ENCODE data around the gene DHTKD1. TPM values are rescaled to one million over a fixed set of nuclear protein-coding genes. Genes with fewer than 3 reads are reported as not detected.
A peak's percentile ranks its signal among the peaks of the same experiment; 100 is the strongest.
"Not testable (repeated sequence)": the region's sequence is repeated elsewhere in the genome, so short reads cannot be mapped to it uniquely, and the experiment has no call there.

DHTKD1 gene
- total and polyA plus RNA-seq, 10 of the 15 experiments (the other 5 are each of a cell fraction or from before 2014, with no cell fraction given), result 11.3 to 35.0 (median 26.9) TPM

GRCh38 chr10:12171512-12171911 lies 102.8 kb downstream of the DHTKD1 start:
- H3K4me1 ChIP-seq (ENCODE audit: control insufficient read depth, insufficient read depth, low read length); H2AFZ ChIP-seq (ENCODE audit: control insufficient read depth, low read depth, low read length); DNase-seq (ENCODE audit: low read depth, low spot score); ATAC-seq; H3K27ac ChIP-seq (ENCODE audit: control insufficient read depth, insufficient read depth); H3K27me3 ChIP-seq (replicated peaks in 1 of 2; ENCODE audit: control insufficient read depth in 2 of 2, insufficient read depth in 2 of 2, low read length in 1 of 2); H3K4me3 ChIP-seq; FAIRE-seq; RAD21 ChIA-PET (ENCODE audit: unreplicated experiment); CTCF ChIA-PET; H3K4me2 ChIP-seq (ENCODE audit: control insufficient read depth, insufficient read depth); H3K79me2 ChIP-seq (ENCODE audit: control insufficient read depth, insufficient read depth, low read length); H3K9me3 ChIP-seq (replicated peaks; ENCODE audit: control insufficient read depth, insufficient read depth, low read length); intact Hi-C loops (cut with micrococcal nuclease; ENCODE audit: unreplicated experiment); BruUV-seq (replicated peaks); in situ Hi-C loops (cut with MboI); H4K20me1 ChIP-seq (ENCODE audit: control insufficient read depth, insufficient read depth); H3K9ac ChIP-seq (ENCODE audit: control insufficient read depth, insufficient read depth, low read length): not testable (repeated sequence)
- SMC1A ChIA-PET (ENCODE audit: uncharacterized antibody, unreplicated experiment), result interaction anchor here (1.6 kb wide), 1 partner anchor 9 kb away, joined by 3 read pairs; no protein-coding TSS in a partner anchor
- H3K36me3 ChIP-seq (ENCODE audit: control insufficient read depth in 2 of 2, insufficient read depth in 2 of 2, low read length in 1 of 2), result peaks cover 9 to 30% of the 10 kb centered on the region in 2 experiments
- WGBS (ENCODE audit: insufficient coverage, insufficient replicate concordance, low lambda C conversion rate, missing lambda C conversion rate), result 90% methylated on average over 6 of the region's 6 CpGs
- POLR2A ChIA-PET, result interaction anchor here (0.6 kb wide), 1 partner anchor 58 kb away, joined by 3 read pairs; no protein-coding TSS in a partner anchor

MicroRNAs encoded within 50 kb of the gene (microRNA counts, 767-probe panel; counts per million panel counts)
- 1,705 counts per million, percentile 66 among the panel's probes with 10 or more counts for microRNA hsa-miR-548ak

Small RNA genes within 50 kb of the gene (microRNA-seq; reads per million reads assigned to microRNA genes)
- not detected for gene MIR548AK

Small RNA genes within 50 kb of the gene (small RNA-seq; reads per million reads assigned to genes)
- gene MIR548AK, result not detected
- not detected for gene RNU6-88P

Other genes starting within 250 kb of the DHTKD1 start
- 0.16 TPM in 1 of 2 replicates, not detected in the other for gene PROSER2, start 245.6 kb upstream of the DHTKD1 start, total RNA-seq (2014; rRNA removed)
- 0.04 TPM in 1 of 2 replicates, not detected in the other for gene PROSER2, start 245.6 kb upstream of the DHTKD1 start, total RNA-seq (2014; rRNA removed; fragmentation: Illumina TruSeq; extraction: Trizol)
- gene PROSER2, start 245.6 kb upstream of the DHTKD1 start, total RNA-seq (2021), result 0.10 and 0.27 TPM in 2 replicates
- gene PROSER2, start 245.6 kb upstream of the DHTKD1 start, polyA plus RNA-seq (2011; rRNA removed), result 0.04 TPM in 1 of 2 replicates, not detected in the other
- gene PROSER2, start 245.6 kb upstream of the DHTKD1 start, polyA plus RNA-seq (2014; fragmentation: Illumina TruSeq; extraction: Trizol), result 0.25 TPM in 1 of 2 replicates, not detected in the other
- not detected for gene PROSER2, start 245.6 kb upstream of the DHTKD1 start, polyA plus RNA-seq (2014; fragmentation: Nextera tagmentation; extraction: Ambion mirVana)
- 0.27 TPM in 1 of 2 replicates, not detected in the other for gene PROSER2, start 245.6 kb upstream of the DHTKD1 start, polyA plus RNA-seq (2014; rRNA removed)
- gene PROSER2, start 245.6 kb upstream of the DHTKD1 start, polyA plus RNA-seq (2016; fragmentation: Nextera tagmentation; extraction: Ambion mirVana), result not detected
- 21.0 and 25.0 TPM in 2 replicates for gene UPF2, start 26.1 kb upstream of the DHTKD1 start, total RNA-seq (2014; rRNA removed)
- gene UPF2, start 26.1 kb upstream of the DHTKD1 start, total RNA-seq (2014; rRNA removed; fragmentation: Illumina TruSeq; extraction: Trizol), result 42.6 and 44.2 TPM in 2 replicates
- 27.6 and 30.6 TPM in 2 replicates for gene UPF2, start 26.1 kb upstream of the DHTKD1 start, total RNA-seq (2021)
- 24.3 and 37.9 TPM in 2 replicates for gene UPF2, start 26.1 kb upstream of the DHTKD1 start, polyA plus RNA-seq (2011; rRNA removed)
- 44.4 and 57.4 TPM in 2 replicates for gene UPF2, start 26.1 kb upstream of the DHTKD1 start, polyA plus RNA-seq (2014; fragmentation: Illumina TruSeq; extraction: Trizol)
- 10 to 100 TPM; 21.2 to 22.2 TPM for gene UPF2, start 26.1 kb upstream of the DHTKD1 start, polyA plus RNA-seq (2014; fragmentation: Nextera tagmentation; extraction: Ambion mirVana)
- gene UPF2, start 26.1 kb upstream of the DHTKD1 start, polyA plus RNA-seq (2014; rRNA removed), result 19.6 and 24.0 TPM in 2 replicates
- gene UPF2, start 26.1 kb upstream of the DHTKD1 start, polyA plus RNA-seq (2016; fragmentation: Nextera tagmentation; extraction: Ambion mirVana), result 10 to 100 TPM; 34.2 to 34.6 TPM
- 5.9 and 9.4 TPM in 2 replicates for gene SEC61A2, start 60.7 kb downstream of the DHTKD1 start, total RNA-seq (2014; rRNA removed)
- gene SEC61A2, start 60.7 kb downstream of the DHTKD1 start, total RNA-seq (2014; rRNA removed; fragmentation: Illumina TruSeq; extraction: Trizol), result 7.2 and 7.4 TPM in 2 replicates
- 8.3 and 9.5 TPM in 2 replicates for gene SEC61A2, start 60.7 kb downstream of the DHTKD1 start, total RNA-seq (2021)
- gene SEC61A2, start 60.7 kb downstream of the DHTKD1 start, polyA plus RNA-seq (2011; rRNA removed), result 36.2 and 38.8 TPM in 2 replicates
- 9.9 and 14.9 TPM in 2 replicates for gene SEC61A2, start 60.7 kb downstream of the DHTKD1 start, polyA plus RNA-seq (2014; fragmentation: Illumina TruSeq; extraction: Trizol)
- gene SEC61A2, start 60.7 kb downstream of the DHTKD1 start, polyA plus RNA-seq (2014; fragmentation: Nextera tagmentation; extraction: Ambion mirVana), result 1 to 10 TPM; 3.0 to 3.7 TPM
- gene SEC61A2, start 60.7 kb downstream of the DHTKD1 start, polyA plus RNA-seq (2014; rRNA removed), result 11.5 and 13.5 TPM in 2 replicates
- 1 to 10 TPM; 8.5 to 8.7 TPM for gene SEC61A2, start 60.7 kb downstream of the DHTKD1 start, polyA plus RNA-seq (2016; fragmentation: Nextera tagmentation; extraction: Ambion mirVana)
- gene NUDT5, start 126.9 kb downstream of the DHTKD1 start, total RNA-seq (2014; rRNA removed), result 74.1 and 83.2 TPM in 2 replicates
- gene NUDT5, start 126.9 kb downstream of the DHTKD1 start, total RNA-seq (2014; rRNA removed; fragmentation: Illumina TruSeq; extraction: Trizol), result 149 and 162 TPM in 2 replicates
- 90.1 and 91.2 TPM in 2 replicates for gene NUDT5, start 126.9 kb downstream of the DHTKD1 start, total RNA-seq (2021)
- gene NUDT5, start 126.9 kb downstream of the DHTKD1 start, polyA plus RNA-seq (2011; rRNA removed), result 144 and 148 TPM in 2 replicates
- 113 and 166 TPM in 2 replicates for gene NUDT5, start 126.9 kb downstream of the DHTKD1 start, polyA plus RNA-seq (2014; fragmentation: Illumina TruSeq; extraction: Trizol)
- 100 to 1,000 TPM; 293 to 345 TPM for gene NUDT5, start 126.9 kb downstream of the DHTKD1 start, polyA plus RNA-seq (2014; fragmentation: Nextera tagmentation; extraction: Ambion mirVana)
- 84.8 and 90.4 TPM in 2 replicates for gene NUDT5, start 126.9 kb downstream of the DHTKD1 start, polyA plus RNA-seq (2014; rRNA removed)
- 100 to 1,000 TPM; 223 to 233 TPM for gene NUDT5, start 126.9 kb downstream of the DHTKD1 start, polyA plus RNA-seq (2016; fragmentation: Nextera tagmentation; extraction: Ambion mirVana)
- 207 and 215 TPM in 2 replicates for gene CDC123, start 127.2 kb downstream of the DHTKD1 start, total RNA-seq (2014; rRNA removed)
- gene CDC123, start 127.2 kb downstream of the DHTKD1 start, total RNA-seq (2014; rRNA removed; fragmentation: Illumina TruSeq; extraction: Trizol), result 186 and 203 TPM in 2 replicates
- 128 and 135 TPM in 2 replicates for gene CDC123, start 127.2 kb downstream of the DHTKD1 start, total RNA-seq (2021)
- 128 and 162 TPM in 2 replicates for gene CDC123, start 127.2 kb downstream of the DHTKD1 start, polyA plus RNA-seq (2011; rRNA removed)
- gene CDC123, start 127.2 kb downstream of the DHTKD1 start, polyA plus RNA-seq (2014; fragmentation: Illumina TruSeq; extraction: Trizol), result 278 and 295 TPM in 2 replicates
- gene CDC123, start 127.2 kb downstream of the DHTKD1 start, polyA plus RNA-seq (2014; fragmentation: Nextera tagmentation; extraction: Ambion mirVana), result 100 to 1,000 TPM; 162 to 226 TPM
- 162 and 165 TPM in 2 replicates for gene CDC123, start 127.2 kb downstream of the DHTKD1 start, polyA plus RNA-seq (2014; rRNA removed)
- 100 to 1,000 TPM; 347 to 360 TPM for gene CDC123, start 127.2 kb downstream of the DHTKD1 start, polyA plus RNA-seq (2016; fragmentation: Nextera tagmentation; extraction: Ambion mirVana)